ENCODE data around the gene PDHA1. TPM values are rescaled to one million over a fixed set of nuclear protein-coding genes. Genes with fewer than 3 reads are reported as not detected.

Gene PDHA1
- total RNA-seq (2022; extraction: Qiagen RNA extraction; ENCODE audit: low read depth) = 221 to 298 TPM (median 277 TPM) in 5 replicates

GRCh38 chrX:19343535-19344408, at the start of gene PDHA1:
PDHA1 (plus strand) TSS chrX:19343927; CDS start chrX:19344038, 111 bp downstream.

Other genes starting within 250 kb of the PDHA1 start
- 5.8 to 6.2 TPM (median 6.2 TPM) in 5 replicates for gene ADGRG2, start 221.5 kb upstream of the PDHA1 start, total RNA-seq (2022; extraction: Qiagen RNA extraction; ENCODE audit: low read depth)
- gene MAP3K15, start 171.6 kb downstream of the PDHA1 start, total RNA-seq (2022; extraction: Qiagen RNA extraction; ENCODE audit: low read depth) = 1.8 to 2.2 TPM (median 2.1 TPM) in 5 replicates

Data from A549 treated with CpdA at 1 μM for 4 hours (cell line).